HG03439 (cell line): ENCODE measurements around the gene EXOSC9.
"Not testable (repeated sequence)": the region's sequence is repeated elsewhere in the genome, so short reads cannot be mapped to it uniquely, and the experiment has no call there.

Source experiments
- ATAC-seq: cut with Tn5 transposase; IDR thresholded peaks from one replicate; pipeline ENCODE4 v1.9.1; 2021; ENCODE audit warnings: mild to moderate bottlenecking, moderate library complexity; ENCODE audit not compliant: unreplicated experiment

Gene EXOSC9

DNA sequence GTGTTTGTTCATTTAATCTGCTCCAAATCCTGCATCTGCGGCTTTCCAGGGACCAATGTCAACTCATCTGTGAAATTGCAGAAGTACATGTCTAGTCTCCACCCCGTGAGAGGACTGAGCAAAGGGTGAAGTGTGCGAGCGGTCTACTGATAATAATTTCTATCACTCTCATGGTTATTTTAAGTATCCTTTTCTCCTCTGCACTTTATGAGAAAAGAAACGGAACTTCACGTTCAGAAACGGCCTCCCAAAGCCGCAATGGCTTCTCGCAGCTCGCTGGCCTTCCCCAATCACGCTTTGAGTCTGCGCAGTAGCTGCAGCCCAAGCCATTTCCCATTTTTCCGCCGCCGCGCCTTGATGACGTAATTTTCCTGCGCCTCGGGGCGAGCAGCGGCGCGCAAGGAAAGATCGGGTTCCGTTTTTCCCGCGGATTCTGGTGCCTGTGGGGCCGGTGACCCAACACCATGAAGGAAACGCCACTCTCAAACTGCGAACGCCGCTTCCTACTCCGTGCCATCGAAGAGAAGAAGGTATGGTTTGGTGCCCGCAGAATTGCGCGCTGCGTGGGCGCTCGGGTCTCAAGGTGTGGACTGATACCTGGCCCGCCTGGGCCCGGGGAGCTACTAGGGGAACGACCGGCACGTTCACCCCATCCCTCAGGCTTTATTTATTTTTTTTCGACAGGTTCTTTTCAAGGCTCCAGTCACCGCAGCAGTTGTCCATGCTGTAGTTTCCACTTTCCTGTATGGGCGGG lies at the start of gene EXOSC9:
Gene EXOSC9 (plus strand): TSS at position 363 of the 754 bp plus-strand sequence. CDS start 102 bp downstream, at position 465.
- peak; percentile 77 for ATAC-seq

GRCh38 chr4:121752142-121752541 lies 49.0 kb upstream of the EXOSC9 start:
- ATAC-seq, result not testable (repeated sequence)

GRCh38 chr4:121758925-121759568 lies 42.1 kb upstream of the EXOSC9 start:
- no peak for ATAC-seq

DNA sequence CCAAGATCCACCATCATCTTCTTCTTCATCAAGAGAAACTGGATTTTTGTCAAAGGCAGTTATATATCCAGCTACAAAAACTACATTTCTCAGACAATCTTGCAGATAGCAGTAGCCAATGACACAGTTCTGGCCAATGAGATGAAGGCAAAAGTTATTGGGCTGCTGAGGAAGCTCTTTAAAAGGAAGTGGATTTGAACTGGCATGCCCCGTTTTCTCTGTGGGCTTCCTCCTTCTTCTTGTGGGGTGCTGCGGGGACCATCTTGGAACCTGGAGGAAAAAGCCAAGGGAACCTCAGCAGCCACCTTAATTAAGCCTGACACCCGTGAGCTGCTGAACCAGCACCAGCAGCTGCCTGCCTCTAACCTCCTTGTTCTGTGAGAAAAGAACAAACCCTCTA lies 40.9 kb upstream of the EXOSC9 start:
- ATAC-seq, result no peak

- ATAC-seq, result no peak
These were observed 36.8 kb upstream of the EXOSC9 start for GRCh38 chr4:121764303-121764701.

GRCh38 chr4:121764702-121765367 lies 36.3 kb upstream of the EXOSC9 start, which contains the start of gene SMIM43:
TSS of gene SMIM43 (minus strand) at chr4:121765164. CDS start at chr4:121765105, 59 bp downstream.
- ATAC-seq, result no peak

DNA sequence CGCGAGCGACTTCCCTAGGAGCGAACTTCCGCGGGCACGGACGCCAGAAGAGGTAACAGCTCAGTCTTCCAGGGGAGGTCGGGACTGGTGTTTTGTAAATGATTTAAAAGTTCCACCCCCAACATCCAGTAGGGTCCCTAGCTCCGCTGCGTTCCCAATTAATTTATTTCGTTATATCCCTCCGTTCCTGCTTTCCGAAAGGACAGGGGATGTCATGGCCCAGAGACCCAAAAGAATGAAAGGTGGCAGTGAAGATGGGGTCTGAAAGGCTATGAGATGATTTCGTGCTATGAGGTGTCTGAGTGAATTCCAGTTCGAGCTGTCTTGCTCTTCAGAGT lies 35.8 kb upstream of the EXOSC9 start:
- no peak for ATAC-seq

DNA sequence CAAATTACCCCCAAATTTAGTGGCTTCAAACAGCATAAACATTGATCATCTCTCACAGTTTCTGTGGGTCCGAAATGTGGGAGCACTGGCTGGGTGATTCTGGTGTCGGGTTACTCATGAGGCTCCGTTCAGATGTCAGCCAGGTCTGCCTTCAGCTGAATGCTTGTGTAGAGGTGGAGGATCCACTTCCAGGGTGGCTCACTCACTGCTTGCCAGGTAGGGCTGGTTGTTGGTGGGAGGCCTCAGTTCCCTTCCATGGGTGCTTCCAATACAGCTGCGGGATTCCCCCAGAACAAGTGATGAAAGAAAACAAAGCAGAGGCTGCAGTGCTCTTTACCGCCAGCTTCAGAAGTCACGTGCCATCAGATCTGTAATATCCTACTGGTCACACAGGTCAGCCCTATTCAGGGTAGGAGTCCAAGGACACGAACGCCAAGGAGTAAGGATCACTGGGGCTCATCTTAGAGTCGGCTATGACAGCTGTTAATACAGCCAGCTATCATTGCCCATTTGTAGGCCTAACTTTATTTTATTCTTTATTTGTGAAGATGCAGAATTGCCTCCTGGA lies 35.1 kb upstream of the EXOSC9 start:
- ATAC-seq, result no peak

DNA sequence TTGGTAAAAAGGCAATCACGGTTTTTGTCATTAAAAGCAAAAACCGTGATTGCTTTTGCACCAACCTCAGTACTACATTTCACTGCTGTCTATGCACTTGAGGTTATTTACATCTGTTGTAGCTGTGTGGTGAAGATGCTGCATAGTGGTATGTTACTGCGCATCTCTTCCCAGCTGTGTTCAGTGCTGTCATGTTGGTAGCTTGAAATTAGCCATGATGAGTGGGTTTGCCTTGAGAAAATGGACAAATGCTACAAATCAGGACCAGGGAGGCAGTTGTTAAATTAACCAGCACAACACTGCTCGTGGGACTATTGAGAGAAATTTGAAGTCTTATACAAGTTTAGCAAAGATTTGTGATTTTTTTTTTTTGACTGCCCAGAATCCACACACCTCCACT lies 34.0 kb upstream of the EXOSC9 start:
- no peak for ATAC-seq

- no peak for ATAC-seq
These were observed 31.8 kb upstream of the EXOSC9 start for GRCh38 chr4:121769341-121769740.

DNA sequence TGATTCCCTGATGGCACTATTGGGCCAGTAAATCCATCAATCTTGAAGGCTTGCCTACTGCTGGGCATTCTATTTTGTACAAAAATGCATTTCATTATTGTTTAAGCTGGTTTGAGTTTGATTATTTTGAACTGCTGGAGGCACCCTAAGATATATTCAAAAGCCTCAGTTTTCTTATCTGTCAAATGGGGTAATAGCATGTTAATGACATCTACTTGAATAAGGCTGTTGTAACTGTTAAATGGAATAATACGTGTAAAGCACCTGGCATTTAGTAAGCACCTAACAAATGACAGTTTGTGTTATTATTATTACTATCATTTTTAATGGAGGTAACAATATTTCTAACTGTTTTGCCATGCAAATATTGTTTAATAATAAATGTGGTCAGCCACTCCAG lies 29.3 kb upstream of the EXOSC9 start:
- no peak for ATAC-seq

- ATAC-seq, result no peak
These were observed 27.2 kb upstream of the EXOSC9 start for GRCh38 chr4:121773883-121774282.

DNA sequence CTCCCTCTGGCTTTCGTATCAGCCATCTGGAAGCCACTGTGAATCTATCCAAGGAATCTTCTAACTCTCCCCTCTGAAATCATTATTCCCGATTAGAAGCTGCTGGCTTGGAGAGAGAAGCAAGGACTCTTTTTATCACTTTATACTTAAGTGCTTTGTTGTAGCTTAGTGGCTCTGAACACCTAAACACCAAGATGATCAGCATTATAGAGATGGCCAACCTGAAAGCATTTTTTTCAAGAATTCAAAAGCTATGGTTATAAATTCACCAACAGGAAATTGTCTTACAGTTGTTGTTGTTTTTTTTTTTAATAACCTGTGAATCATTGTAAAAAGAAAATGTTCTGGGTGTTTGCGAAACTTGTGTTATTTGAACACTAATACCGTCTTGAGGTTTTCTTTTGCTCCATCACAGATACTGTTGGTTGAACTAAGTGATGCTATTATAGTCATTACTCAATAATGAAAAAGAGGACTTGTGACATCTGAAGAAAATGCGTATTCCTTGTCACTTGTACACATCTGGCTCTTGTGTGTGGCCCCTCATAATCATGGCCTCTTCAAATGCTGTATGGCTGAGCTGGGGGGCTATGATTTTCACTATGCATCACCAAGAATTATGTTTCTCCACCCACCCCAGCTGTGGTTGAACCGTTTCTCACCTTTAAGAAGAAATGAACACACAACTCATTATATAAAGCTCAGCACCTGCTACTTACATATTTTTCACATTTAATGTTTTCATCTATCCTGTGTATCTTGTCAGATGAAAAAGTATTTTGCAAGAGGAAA lies 24.3 kb upstream of the EXOSC9 start:
- no peak for ATAC-seq

DNA sequence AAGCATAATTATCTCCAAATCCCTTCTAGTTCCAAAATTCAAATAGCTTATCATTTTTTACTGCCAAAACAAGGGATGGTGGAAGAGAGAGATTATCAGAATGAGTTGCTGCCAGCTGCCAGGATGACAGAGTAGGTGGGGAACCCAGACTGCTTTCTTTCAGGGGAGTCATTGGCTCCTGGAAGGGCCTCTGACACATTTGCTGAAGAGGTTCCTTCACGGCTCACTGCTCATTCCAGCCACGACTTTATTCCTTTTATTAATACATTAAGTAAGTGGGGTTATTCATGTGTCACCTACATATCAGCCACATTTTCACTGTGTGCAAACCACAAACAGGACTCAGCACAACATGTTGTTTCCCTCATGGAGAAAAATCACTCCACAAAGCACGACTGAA lies 23.5 kb upstream of the EXOSC9 start:
- ATAC-seq, result peak; percentile 48

GRCh38 chr4:121778991-121779628 lies 22.0 kb upstream of the EXOSC9 start:
- ATAC-seq, result no peak

DNA sequence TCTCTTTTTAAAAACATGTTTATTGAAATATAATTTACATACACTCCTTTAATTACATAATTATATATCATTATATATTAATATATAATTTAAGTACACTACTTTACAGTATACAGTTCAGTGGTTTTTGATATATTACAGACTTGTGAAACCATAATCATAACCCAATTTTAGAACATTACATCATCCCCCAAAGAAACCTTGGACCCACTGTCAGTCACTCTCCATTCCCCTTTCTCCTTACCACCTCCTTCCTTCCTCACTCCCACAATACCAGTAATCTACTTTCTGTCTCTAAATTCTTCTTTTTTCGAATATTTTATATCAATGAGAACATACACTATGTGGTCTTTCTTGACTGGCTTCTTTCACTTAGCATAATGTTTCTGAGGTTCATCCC lies 17.9 kb upstream of the EXOSC9 start:
- no peak for ATAC-seq

- ATAC-seq, result no peak
These were observed 16.7 kb upstream of the EXOSC9 start for GRCh38 chr4:121784401-121784800.

- ATAC-seq, result no peak
These were observed 16.1 kb upstream of the EXOSC9 start for GRCh38 chr4:121784975-121785374.

GRCh38 chr4:121785479-121785878 lies 15.6 kb upstream of the EXOSC9 start:
- ATAC-seq, result no peak

- ATAC-seq, result no peak
These were observed 14.9 kb upstream of the EXOSC9 start for GRCh38 chr4:121786221-121786620.
